ENCODE results near the gene MEX3A.

- no peak for TF ChIP-seq CTCF (optimal IDR thresholded peaks at IDR 0.05 in 1 of 3, IDR thresholded peaks at IDR 0.05 in 1 of 3, conservative IDR thresholded peaks at IDR 0.05 in 1 of 3; ENCODE audit: extremely low read depth in 1 of 3, insufficient read depth in 2 of 3, low read length in 3 of 3)
- TF ChIP-seq EZH2 (IDR thresholded peaks at IDR 0.05; ENCODE audit: low read length) = no peak
Observed at GRCh38 chr1:156104861-156105832, 22.9 kb upstream of the MEX3A start.

Measured in keratinocyte (primary cell).